Measurements from ENCODE around the gene CCDC86.

The CCDC86 gene

GRCh38 chr11:60899046-60899936 lies 57.4 kb downstream of the CCDC86 start:
- DNase-seq: no peak

DNA sequence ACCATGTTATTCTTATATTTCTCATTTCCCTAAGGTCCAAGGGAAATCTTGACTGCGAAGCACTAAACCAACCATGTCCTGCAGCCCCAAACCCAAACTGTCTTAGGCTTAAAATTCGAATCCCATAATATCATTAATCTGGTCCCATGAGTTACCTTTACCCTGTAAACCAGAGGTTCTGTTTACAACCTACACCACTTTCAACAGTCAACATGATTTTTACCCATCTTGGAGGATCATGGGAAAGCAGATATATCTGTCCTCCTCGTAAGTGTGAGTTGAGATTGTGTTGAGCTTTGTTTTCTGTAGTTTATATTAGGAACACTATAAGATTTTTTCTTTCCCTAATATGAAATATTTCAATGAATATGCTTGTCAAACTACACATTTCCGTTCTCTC lies 58.1 kb downstream of the CCDC86 start:
- no peak for DNase-seq

Measured in NCI-H526 treated with DMSO at 0.1 percent for 48 hours (cell line).